Panc1 (cell line): Measurements from ENCODE around the gene EP400.

Experiments used
- REST ChIP-seq, 2 experiments: IDR thresholded peaks; 2 replicates each; pipeline ENCODE4 v1.6.1; 2011 to 2012; ENCODE audit warnings: low read depth in 2 of 2, control low read depth in 1 of 2, low read length in 1 of 2, mild to moderate bottlenecking in 1 of 2, moderate library complexity in 1 of 2; ENCODE audit not compliant: insufficient read depth in 1 of 2
- SIN3A ChIP-seq: IDR thresholded peaks from 2 replicates; pipeline ENCODE4 v1.6.1; 2012; ENCODE audit warnings: low read depth, mild to moderate bottlenecking, low read length, moderate library complexity, borderline replicate concordance; ENCODE audit not compliant: insufficient read depth
- TF ChIP-seq, protein P1 (sequence below): fragments of 450-650 bp; IDR thresholded peaks from 2 replicates; pipeline ENCODE4 v1.5.1; 2017; ENCODE audit warnings: mild to moderate bottlenecking

DNA sequence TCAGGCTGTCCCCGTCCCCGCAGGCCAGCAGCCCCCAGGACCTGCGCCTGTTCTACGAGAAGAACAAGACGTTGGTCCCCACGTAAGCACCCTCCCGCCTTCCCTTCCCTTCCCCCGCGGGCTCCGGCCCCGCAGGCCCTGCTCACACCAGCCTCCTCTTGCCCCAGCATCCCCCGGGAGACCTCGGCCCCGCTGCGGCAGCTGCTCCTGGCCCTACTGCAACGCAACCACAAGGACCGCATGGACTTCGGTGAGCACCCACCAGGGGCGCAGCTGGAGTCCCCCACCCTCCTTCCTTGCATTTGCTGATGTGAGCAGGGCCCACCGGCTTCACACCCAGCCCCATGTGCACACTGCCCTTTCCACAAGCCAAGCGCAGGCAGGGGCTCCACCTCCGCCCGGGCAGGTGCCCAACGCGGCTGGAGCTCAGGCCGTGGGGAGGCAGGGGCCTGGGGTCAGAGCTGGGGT lies 40.0 kb upstream of the EP400 start:
- TF ChIP-seq, protein P1, sequence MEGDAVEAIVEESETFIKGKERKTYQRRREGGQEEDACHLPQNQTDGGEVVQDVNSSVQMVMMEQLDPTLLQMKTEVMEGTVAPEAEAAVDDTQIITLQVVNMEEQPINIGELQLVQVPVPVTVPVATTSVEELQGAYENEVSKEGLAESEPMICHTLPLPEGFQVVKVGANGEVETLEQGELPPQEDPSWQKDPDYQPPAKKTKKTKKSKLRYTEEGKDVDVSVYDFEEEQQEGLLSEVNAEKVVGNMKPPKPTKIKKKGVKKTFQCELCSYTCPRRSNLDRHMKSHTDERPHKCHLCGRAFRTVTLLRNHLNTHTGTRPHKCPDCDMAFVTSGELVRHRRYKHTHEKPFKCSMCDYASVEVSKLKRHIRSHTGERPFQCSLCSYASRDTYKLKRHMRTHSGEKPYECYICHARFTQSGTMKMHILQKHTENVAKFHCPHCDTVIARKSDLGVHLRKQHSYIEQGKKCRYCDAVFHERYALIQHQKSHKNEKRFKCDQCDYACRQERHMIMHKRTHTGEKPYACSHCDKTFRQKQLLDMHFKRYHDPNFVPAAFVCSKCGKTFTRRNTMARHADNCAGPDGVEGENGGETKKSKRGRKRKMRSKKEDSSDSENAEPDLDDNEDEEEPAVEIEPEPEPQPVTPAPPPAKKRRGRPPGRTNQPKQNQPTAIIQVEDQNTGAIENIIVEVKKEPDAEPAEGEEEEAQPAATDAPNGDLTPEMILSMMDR = no peak
- TF ChIP-seq REST (IDR thresholded peaks at IDR 0.05; ENCODE audit: insufficient read depth in 1 of 2, low read depth in 2 of 2, low read length in 1 of 2) (no peak), SIN3A (no peak)
